MM.1S (cell line): Measurements from ENCODE around the gene NDUFAF2.

ENCODE experiments used
- CTCF ChIP-seq: fragments of 300-600 bp; sonication (generic); IDR thresholded peaks from 2 replicates; pipeline ENCODE4 v1.5.1; 2016; ENCODE audit warnings: antibody characterized with exemption, low read length, mixed read lengths
- EZH2 ChIP-seq: fragments of 300-600 bp; sonication (generic); optimal IDR thresholded peaks from 2 replicates; pipeline ENCODE3; 2017; ENCODE audit warnings: low read depth, mild to moderate bottlenecking, antibody characterized with exemption, low read length, mixed read lengths
- EZH2phosphoT487 ChIP-seq: fragments of 300-600 bp; sonication (generic); IDR thresholded peaks from 2 replicates; pipeline ENCODE4 v1.6.1; 2018; ENCODE audit warnings: antibody characterized with exemption, low read length

DNA sequence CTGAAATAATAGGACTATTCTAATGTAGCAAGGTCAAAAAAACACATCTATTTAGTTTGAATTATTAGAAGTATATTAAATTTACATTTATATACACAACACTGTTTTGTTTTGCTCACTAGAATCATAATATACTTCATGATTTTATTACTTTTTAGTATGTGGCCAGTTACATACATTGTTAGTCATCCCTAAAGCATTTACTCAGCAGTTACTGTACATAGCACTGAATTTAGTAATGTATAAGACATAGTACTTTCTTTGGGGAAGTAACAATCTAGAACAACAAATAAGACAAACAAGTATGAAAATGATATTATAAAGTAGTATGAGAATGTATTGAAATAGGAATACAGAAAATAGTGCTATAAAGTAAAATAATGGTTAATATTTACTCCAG is 28.4 kb upstream of the NDUFAF2 start:
- no peak for TF ChIP-seq CTCF
- TF ChIP-seq EZH2: no peak
- TF ChIP-seq EZH2phosphoT487: no peak
